Right lobe of liver (tissue), 6 donors: ENCODE measurements around the gene PGA4. TPM values are rescaled to one million over a fixed set of nuclear protein-coding genes. Genes with fewer than 3 reads are reported as not detected.

Source experiments
- ATAC-seq, 4 donors: fragments of 200-7000 bp; cut with Tn5 transposase; one replicate each; pipeline ENCODE4 v1.9.1; 2020; ENCODE audit warnings: mild to moderate bottlenecking in 4 of 4, moderate library complexity in 4 of 4
- DNase-seq, 3 donors: peaks; one replicate each; pipeline ENCODE4 v3.0.0-alpha.2; 2020
- H3K27ac ChIP-seq, 3 donors: fragments of 200-600 bp; one replicate each; pipeline ENCODE4 v1.8.0; 2022
- H3K27me3 ChIP-seq, 2 donors: fragments of 200-600 bp; one replicate each; pipeline ENCODE4 v1.8.0; 2022
- H3K36me3 ChIP-seq, 4 donors: fragments of 200-600 bp; sonication (generic) in 1 of 4; one replicate each; pipeline versions ENCODE4 v1.5.1 to v1.8.0; 2017 to 2022; ENCODE audit warnings: control low read depth in 1 of 4
- H3K4me1 ChIP-seq, 4 donors: fragments of 200-600 bp; sonication (generic) in 1 of 4; one replicate each; pipeline versions ENCODE4 v1.5.1 to v1.8.0; 2017 to 2022; ENCODE audit warnings: control low read depth in 1 of 4
- H3K4me3 ChIP-seq, 3 donors: fragments of 200-600 bp; one replicate each; pipeline ENCODE4 v1.8.0; 2022
- H3K9me3 ChIP-seq, 4 donors: fragments of 200-600 bp; sonication (generic) in 1 of 4; one replicate each; pipeline versions ENCODE4 v1.5.1 to v1.8.0; 2017 to 2022; ENCODE audit warnings: control low read depth in 1 of 4
- POLR2A ChIP-seq: fragments of 450-650 bp; IDR thresholded peaks from one replicate; pipeline ENCODE4 v1.6.1; 2017; ENCODE audit warnings: antibody characterized with exemption, mild to moderate bottlenecking
- WGBS: methylation state at CpG from one replicate; pipeline ENCODE4 v1.1.6; 2018; ENCODE audit warnings: low coverage, low lambda C conversion rate; ENCODE audit not compliant: insufficient coverage; ENCODE audit errors: missing lambda C conversion rate; 5-methylcytosine and 5-hydroxymethylcytosine counted together
- intact Hi-C, 2 donors: fragments of 100-400 bp; cut with DNase I; formaldehyde crosslinking; loops; one replicate each; pipeline versions ENCODE4 v1.11.2 to v1.14.1; 2022
- total RNA-seq, 6 experiments: library from RNA; depleted of rRNA in 2 of 6; stranded (reverse); fragments of >200 nt in 2 of 6; fragmentation: NEBNext Ultra II Directional in 3 of 6; extraction: Animal tissue kit (Norgen Biotek cat#: 25700) in 3 of 6; gene quantifications; one replicate each; pipeline versions ENCODE4 v1.1.0 to v1.2.4, GENCODE V29; 2016 to 2023
- TF ChIP-seq, protein P1 (sequence below), 4 donors: fragments of 200-600 bp in 3 of 4; fragments of 450-650 bp in 1 of 4; IDR thresholded peaks; one replicate each; pipeline versions ENCODE4 v1.5.1 to v1.8.0; 2016 to 2022; ENCODE audit warnings: antibody characterized with exemption in 4 of 4, mild to moderate bottlenecking in 2 of 4
- donor health status: DM: no; HTN: yes; CAD: no.
- donor health status: DM: no; HTN: no; CAD: no.
- donor health status: DM: no; HTN: no; CAD: no.
- donor health status: DM: no; HTN: yes; CAD: no.
- donor health status: DM: no; HTN: yes; CAD: no.

The PGA4 gene
- total RNA-seq, 6 experiments from 2014 or later, result 0.15 to 1.5 (median 0.52) TPM; not detected in 2

DNA sequence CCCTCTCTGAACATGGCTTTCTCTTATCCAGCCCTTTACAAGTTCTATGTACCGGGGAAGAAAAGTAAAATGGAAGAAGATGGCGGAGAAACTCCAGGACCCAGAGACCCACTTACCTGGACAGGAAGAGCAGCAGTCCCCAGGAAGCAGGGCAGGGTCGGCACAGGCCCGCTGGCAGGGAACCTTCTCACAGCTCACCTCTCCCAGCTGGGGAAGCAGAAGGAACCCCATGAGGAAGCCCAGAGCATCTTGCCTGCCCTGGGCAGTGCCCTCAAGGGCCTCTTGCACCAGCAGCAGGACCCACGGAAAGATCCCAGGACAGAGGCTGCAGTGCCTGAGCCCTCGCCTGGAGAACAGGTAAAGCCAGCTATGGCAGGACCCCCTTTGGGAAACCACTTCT lies 42.2 kb downstream of the PGA4 start:
- DNase-seq (no peak), ATAC-seq (no peak)

GRCh38 chr11:61264795-61265194 lies 42.6 kb downstream of the PGA4 start:
- H3K4me1 ChIP-seq, result peaks cover 0 to 31% (median 8%) of the 10 kb centered on the region in 4 donors
- peak; percentile 54 to 88 (median 85) for DNase-seq
- peak; percentile 26 to 68 (median 57) for ATAC-seq
- no peak overlapping the region for H3K4me3 ChIP-seq
- H3K9me3 ChIP-seq, result no peaks in the 10 kb centered on the region
- H3K36me3 ChIP-seq, result no peaks in the 10 kb centered on the region
- peak overlapping the region; percentile 66 to 83 (median 76) for H3K27ac ChIP-seq
- no peak for TF ChIP-seq POLR2A
- TF ChIP-seq, protein P1, sequence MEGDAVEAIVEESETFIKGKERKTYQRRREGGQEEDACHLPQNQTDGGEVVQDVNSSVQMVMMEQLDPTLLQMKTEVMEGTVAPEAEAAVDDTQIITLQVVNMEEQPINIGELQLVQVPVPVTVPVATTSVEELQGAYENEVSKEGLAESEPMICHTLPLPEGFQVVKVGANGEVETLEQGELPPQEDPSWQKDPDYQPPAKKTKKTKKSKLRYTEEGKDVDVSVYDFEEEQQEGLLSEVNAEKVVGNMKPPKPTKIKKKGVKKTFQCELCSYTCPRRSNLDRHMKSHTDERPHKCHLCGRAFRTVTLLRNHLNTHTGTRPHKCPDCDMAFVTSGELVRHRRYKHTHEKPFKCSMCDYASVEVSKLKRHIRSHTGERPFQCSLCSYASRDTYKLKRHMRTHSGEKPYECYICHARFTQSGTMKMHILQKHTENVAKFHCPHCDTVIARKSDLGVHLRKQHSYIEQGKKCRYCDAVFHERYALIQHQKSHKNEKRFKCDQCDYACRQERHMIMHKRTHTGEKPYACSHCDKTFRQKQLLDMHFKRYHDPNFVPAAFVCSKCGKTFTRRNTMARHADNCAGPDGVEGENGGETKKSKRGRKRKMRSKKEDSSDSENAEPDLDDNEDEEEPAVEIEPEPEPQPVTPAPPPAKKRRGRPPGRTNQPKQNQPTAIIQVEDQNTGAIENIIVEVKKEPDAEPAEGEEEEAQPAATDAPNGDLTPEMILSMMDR (IDR thresholded peaks at IDR 0.05), result peak in 1 of 4 donors; percentile 13
- intact Hi-C loops, result loop anchor here in 1 of 2 donors (10.0 kb wide), 1 partner anchor 120 kb away; no protein-coding TSS in a partner anchor
- no peaks in the 10 kb centered on the region for H3K27me3 ChIP-seq
- 50% methylated on average over 1 of the region's 14 CpGs for WGBS

More for the DNA sequence above, 42.2 kb downstream of the PGA4 start:
- Histone ChIP-seq H3K27me3 (no peaks in the 10 kb centered on the region), H3K4me1 (peaks cover 0 to 31% (median 8%) of the 10 kb centered on the region in 4 donors), H3K27ac (peak overlapping the region; percentile 66 to 83 (median 76)), H3K36me3 (no peaks in the 10 kb centered on the region), H3K4me3 (no peak overlapping the region), H3K9me3 (no peaks in the 10 kb centered on the region)
- no peak for TF ChIP-seq POLR2A
- TF ChIP-seq, protein P1 (IDR thresholded peaks at IDR 0.05), result no peak
- WGBS, result 80% methylated on average over 1 of the region's 6 CpGs
- intact Hi-C loops, result loop anchor here in 1 of 2 donors (10.0 kb wide), 1 partner anchor 120 kb away; no protein-coding TSS in a partner anchor

GRCh38 chr11:61265357-61265756 lies 43.2 kb downstream of the PGA4 start:
- DNase-seq (peak; percentile 76 to 91 (median 77)), ATAC-seq (peak; percentile 67 to 83 (median 74))
- peak overlapping the region; percentile 66 to 83 (median 76) for H3K27ac ChIP-seq
- intact Hi-C loops, result loop anchor here in 1 of 2 donors (10.0 kb wide), 1 partner anchor 119 kb away; no protein-coding TSS in a partner anchor
- H3K36me3 ChIP-seq, result no peaks in the 10 kb centered on the region
- peaks cover 0 to 31% (median 8%) of the 10 kb centered on the region in 4 donors for H3K4me1 ChIP-seq
- H3K27me3 ChIP-seq, result no peaks in the 10 kb centered on the region
- no peaks in the 10 kb centered on the region for H3K9me3 ChIP-seq
- TF ChIP-seq, protein P1 (IDR thresholded peaks at IDR 0.05), result no peak
- TF ChIP-seq POLR2A, result no peak
- WGBS, result 28% methylated on average over 6 of the region's 14 CpGs
- H3K4me3 ChIP-seq, result no peak overlapping the region

DNA sequence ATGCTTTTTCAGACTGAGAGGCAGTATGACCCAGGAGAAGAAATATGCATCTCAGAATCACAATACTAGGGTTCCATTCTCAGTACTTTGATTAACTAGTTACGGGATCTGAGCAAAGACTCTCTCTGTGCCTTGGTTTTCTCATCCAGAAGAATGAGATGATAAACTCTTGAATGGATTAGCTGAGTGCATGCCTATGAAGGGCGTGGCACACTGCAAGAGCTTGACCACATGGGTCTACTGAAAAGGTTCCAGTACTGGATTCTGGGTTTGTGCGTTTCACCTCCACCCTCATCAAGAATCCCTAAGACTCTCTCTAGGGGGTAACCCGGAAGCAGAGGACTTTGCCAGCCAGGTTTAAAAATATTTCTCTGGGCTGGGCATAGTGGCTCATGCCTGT lies 44.5 kb downstream of the PGA4 start:
- TF ChIP-seq, protein P1 (IDR thresholded peaks at IDR 0.05), result no peak
- no peak for TF ChIP-seq POLR2A
- intact Hi-C loops, result loop anchor here in 1 of 2 donors (10.0 kb wide), 1 partner anchor 118 kb away; no protein-coding TSS in a partner anchor
- DNase-seq (no peak), ATAC-seq (no peak)
- peak overlapping the region; percentile 16 to 71 (median 26) for H3K27ac ChIP-seq
- 77% methylated on average over 3 of the region's 4 CpGs for WGBS
- H3K4me1 ChIP-seq, result peaks cover 0 to 31% (median 8%) of the 10 kb centered on the region in 4 donors
- H3K27me3 ChIP-seq, result no peaks in the 10 kb centered on the region
- H3K9me3 ChIP-seq, result no peaks in the 10 kb centered on the region
- H3K36me3 ChIP-seq, result no peaks in the 10 kb centered on the region
- H3K4me3 ChIP-seq, result no peak overlapping the region
